Mesenchymal stem cell (in vitro differentiated cells and primary cell): ENCODE measurements around the gene ARL10.

Experiments
- DNase-seq: peaks from one replicate; pipeline ENCODE4 v3.0.0-alpha.2; 2013
- H2AFZ ChIP-seq: one replicate; pipeline ENCODE4 v1.6.1; 2013; ENCODE audit warnings: low read depth, mild to moderate bottlenecking, control low read depth, inconsistent platforms, low read length, moderate library complexity
- H2AK5ac ChIP-seq: 2 replicates; pipeline ENCODE4 v1.6.1; 2013; ENCODE audit warnings: low read length, moderate library complexity, mild to moderate bottlenecking, inconsistent platforms; ENCODE audit not compliant: severe bottlenecking
- H2BK120ac ChIP-seq: one replicate; pipeline ENCODE4 v1.6.1; 2013; ENCODE audit warnings: low read depth, mild to moderate bottlenecking, inconsistent platforms, low read length, moderate library complexity
- H2BK12ac ChIP-seq, 2 experiments: one replicate each; pipeline ENCODE4 v1.6.1; 2013; ENCODE audit warnings: inconsistent platforms in 2 of 2, low read length in 2 of 2, mild to moderate bottlenecking in 2 of 2, moderate library complexity in 2 of 2, control low read depth in 1 of 2
- H2BK15ac ChIP-seq: one replicate; pipeline ENCODE4 v1.6.1; 2013; ENCODE audit warnings: mild to moderate bottlenecking, low read depth, inconsistent platforms; ENCODE audit not compliant: poor library complexity, severe bottlenecking
- H2BK5ac ChIP-seq: 2 replicates; pipeline ENCODE4 v1.6.1; 2013; ENCODE audit warnings: low read depth, mild to moderate bottlenecking, low read length, control low read depth, inconsistent platforms; ENCODE audit not compliant: poor library complexity, severe bottlenecking
- H3K14ac ChIP-seq, 2 experiments: one replicate each; pipeline ENCODE4 v1.6.1; 2013; ENCODE audit warnings: inconsistent platforms in 2 of 2, low read length in 2 of 2, control low read depth in 1 of 2, mild to moderate bottlenecking in 1 of 2, moderate library complexity in 1 of 2
- H3K18ac ChIP-seq, 2 experiments: one replicate each; pipeline ENCODE4 v1.6.1; 2013; ENCODE audit warnings: inconsistent platforms in 2 of 2, low read length in 2 of 2, control low read depth in 1 of 2, low read depth in 1 of 2, mild to moderate bottlenecking in 1 of 2
- H3K23ac ChIP-seq, 2 experiments: one replicate each; pipeline ENCODE4 v1.6.1; 2013; ENCODE audit warnings: inconsistent platforms in 2 of 2, low read length in 2 of 2, mild to moderate bottlenecking in 2 of 2, moderate library complexity in 2 of 2, control low read depth in 1 of 2
- H3K27ac ChIP-seq: 2 replicates; pipeline ENCODE4 v1.5.1; 2013; ENCODE audit warnings: mild to moderate bottlenecking, moderate library complexity, low read length, control low read depth, inconsistent platforms; ENCODE audit not compliant: poor library complexity, severe bottlenecking
- H3K27me3 ChIP-seq, 2 experiments: 2 replicates each; pipeline versions ENCODE4 v1.6.1 to v1.7.0; 2013; ENCODE audit warnings: low read length in 2 of 2, mild to moderate bottlenecking in 2 of 2, moderate library complexity in 2 of 2, control low read depth in 1 of 2, inconsistent platforms in 1 of 2; ENCODE audit not compliant: control insufficient read depth in 1 of 2, insufficient read depth in 1 of 2
- H3K36me3 ChIP-seq, 2 experiments: 2 replicates each; pipeline versions ENCODE4 v1.6.1 to v1.7.0; 2013; ENCODE audit warnings: low read length in 2 of 2, control low read depth in 1 of 2, inconsistent platforms in 1 of 2, low read depth in 1 of 2, mild to moderate bottlenecking in 1 of 2; ENCODE audit not compliant: insufficient read depth in 2 of 2, control insufficient read depth in 1 of 2
- H3K4ac ChIP-seq, 2 experiments: one replicate each; pipeline ENCODE4 v1.6.1; 2013; ENCODE audit warnings: inconsistent platforms in 2 of 2, low read length in 2 of 2, mild to moderate bottlenecking in 2 of 2, moderate library complexity in 2 of 2, control low read depth in 1 of 2, low read depth in 1 of 2
- H3K4me1 ChIP-seq: 2 replicates; pipeline ENCODE4 v1.6.1; 2013; ENCODE audit warnings: low read depth, low read length, control low read depth; ENCODE audit not compliant: control insufficient read depth, insufficient read depth
- H3K4me2 ChIP-seq: 2 replicates; pipeline ENCODE4 v1.6.1; 2013; ENCODE audit warnings: low read length, mild to moderate bottlenecking, inconsistent platforms; ENCODE audit not compliant: poor library complexity, severe bottlenecking
- H3K4me3 ChIP-seq, 2 experiments: 2 replicates each; pipeline versions ENCODE4 v1.5.1 to v1.7.0; 2013; ENCODE audit warnings: low read length in 2 of 2, mild to moderate bottlenecking in 2 of 2, control low read depth in 1 of 2, low read depth in 1 of 2; ENCODE audit not compliant: insufficient read depth in 1 of 2
- H3K79me1 ChIP-seq: replicated peaks from 2 replicates; pipeline ENCODE4 v1.6.1; 2013; ENCODE audit warnings: mild to moderate bottlenecking, control low read depth, low read length, inconsistent platforms; ENCODE audit not compliant: poor library complexity, severe bottlenecking
- H3K9ac ChIP-seq: 2 replicates; pipeline ENCODE4 v1.7.0; 2013; ENCODE audit warnings: mild to moderate bottlenecking, low read length, moderate library complexity
- H3K9me3 ChIP-seq: 2 replicates; pipeline ENCODE4 v1.7.0; 2013; ENCODE audit warnings: mild to moderate bottlenecking, low read length; ENCODE audit not compliant: control insufficient read depth
- H4K8ac ChIP-seq: one replicate; pipeline ENCODE4 v1.6.1; 2013; ENCODE audit warnings: inconsistent platforms, mild to moderate bottlenecking, low read length, moderate library complexity
- H4K91ac ChIP-seq: one replicate; pipeline ENCODE4 v1.6.1; 2013; ENCODE audit warnings: mild to moderate bottlenecking, low read length, inconsistent platforms
- WGBS: methylation state at CpG from one replicate; pipeline ENCODE4 v1.1.7; 2013; ENCODE audit warnings: mixed read lengths; 5-methylcytosine and 5-hydroxymethylcytosine counted together

The ARL10 gene

GRCh38 chr5:176424181-176424580, 58.9 kb downstream of the ARL10 start:
- Histone ChIP-seq H3K4me2 (no peak overlapping the region), H2BK15ac (no peak overlapping the region), H3K27me3 (peaks cover 0 to 15% of the 10 kb centered on the region in 2 experiments), H3K4me3 (no peak overlapping the region), H2AFZ (no peak overlapping the region), H3K36me3 (no peaks in the 10 kb centered on the region), H3K18ac (no peak overlapping the region), H3K14ac (no peak overlapping the region), H2BK120ac (no peak overlapping the region), H2AK5ac (no peak overlapping the region), H2BK5ac (no peak overlapping the region), H3K9me3 (no peaks in the 10 kb centered on the region), H4K91ac (no peak overlapping the region), H3K9ac (no peak overlapping the region), H3K23ac (no peak overlapping the region), H4K8ac (no peak overlapping the region), H2BK12ac (no peak overlapping the region), H3K27ac (no peak overlapping the region), H3K4me1 (no peaks in the 10 kb centered on the region), H3K79me1 (no peaks in the 10 kb centered on the region), H3K4ac (no peak overlapping the region)
- DNase-seq: no peak
- 96% methylated on average over 3 of the region's 3 CpGs for WGBS

GRCh38 chr5:176425138-176425537, 59.9 kb downstream of the ARL10 start:
- no peak overlapping the region for H2BK15ac ChIP-seq
- 40% methylated on average over 1 of the region's 1 CpG for WGBS

GRCh38 chr5:176425791-176426190, 60.5 kb downstream of the ARL10 start:
- no peak overlapping the region for H4K8ac ChIP-seq
- H3K4me1 ChIP-seq: no peaks in the 10 kb centered on the region
- no peak overlapping the region for H3K4ac ChIP-seq
- no peak overlapping the region for H2BK120ac ChIP-seq
- H2AFZ ChIP-seq: no peak overlapping the region
- 100% methylated on average over 1 of the region's 1 CpG for WGBS
- no peak overlapping the region for H3K27ac ChIP-seq
- no peak overlapping the region for H3K14ac ChIP-seq
- no peaks in the 10 kb centered on the region for H3K79me1 ChIP-seq
- H3K9ac ChIP-seq: no peak overlapping the region
- H3K9me3 ChIP-seq: no peaks in the 10 kb centered on the region
- H2AK5ac ChIP-seq: no peak overlapping the region
- H3K4me2 ChIP-seq: no peak overlapping the region
- no peak overlapping the region for H2BK5ac ChIP-seq
- peaks cover 0 to 4% of the 10 kb centered on the region in 2 experiments for H3K27me3 ChIP-seq
- no peak overlapping the region for H3K23ac ChIP-seq
- H3K36me3 ChIP-seq: no peaks in the 10 kb centered on the region
- H4K91ac ChIP-seq: no peak overlapping the region
- no peak for DNase-seq
- no peak overlapping the region for H2BK15ac ChIP-seq
- H3K18ac ChIP-seq: no peak overlapping the region
- no peak overlapping the region for H2BK12ac ChIP-seq
- no peak overlapping the region for H3K4me3 ChIP-seq

More at GRCh38 chr5:176425138-176425537, 59.9 kb downstream of the ARL10 start:
- Histone ChIP-seq H2BK12ac (no peak overlapping the region), H3K27ac (no peak overlapping the region), H3K4me1 (no peaks in the 10 kb centered on the region), H3K23ac (no peak overlapping the region), H3K36me3 (no peaks in the 10 kb centered on the region), H3K79me1 (no peaks in the 10 kb centered on the region), H3K14ac (no peak overlapping the region), H4K91ac (no peak overlapping the region), H2BK120ac (no peak overlapping the region), H3K18ac (no peak overlapping the region), H2BK5ac (no peak overlapping the region), H3K4ac (no peak overlapping the region), H3K27me3 (peaks cover 0 to 11% of the 10 kb centered on the region in 2 experiments), H4K8ac (no peak overlapping the region), H3K4me3 (no peak overlapping the region), H3K9me3 (no peaks in the 10 kb centered on the region), H2AK5ac (no peak overlapping the region), H3K4me2 (no peak overlapping the region), H2AFZ (no peak overlapping the region), H3K9ac (no peak overlapping the region)
- no peak for DNase-seq

- WGBS: 86% methylated on average over 1 of the region's 1 CpG
These were observed 61.6 kb downstream of the ARL10 start for GRCh38 chr5:176426876-176427275.

More at GRCh38 chr5:176426876-176427275, 61.6 kb downstream of the ARL10 start:
- no peak overlapping the region for H3K9ac ChIP-seq
- no peak overlapping the region for H3K4me2 ChIP-seq
- DNase-seq: no peak
- H3K4me1 ChIP-seq: peaks cover under 1% of the 10 kb centered on the region
- H3K18ac ChIP-seq: no peak overlapping the region
- H2AK5ac ChIP-seq: no peak overlapping the region
- no peaks in the 10 kb centered on the region for H3K79me1 ChIP-seq
- no peaks in the 10 kb centered on the region for H3K9me3 ChIP-seq
- H4K91ac ChIP-seq: no peak overlapping the region
- H3K36me3 ChIP-seq: no peaks in the 10 kb centered on the region
- no peak overlapping the region for H2BK12ac ChIP-seq
- no peak overlapping the region for H3K23ac ChIP-seq
- no peak overlapping the region for H2AFZ ChIP-seq
- H3K4ac ChIP-seq: no peak overlapping the region
- peaks cover 0 to 4% of the 10 kb centered on the region in 2 experiments for H3K27me3 ChIP-seq
- no peak overlapping the region for H3K4me3 ChIP-seq
- H3K14ac ChIP-seq: no peak overlapping the region
- no peak overlapping the region for H4K8ac ChIP-seq
- H2BK5ac ChIP-seq: no peak overlapping the region
- no peak overlapping the region for H2BK15ac ChIP-seq
- no peak overlapping the region for H2BK120ac ChIP-seq
- no peak overlapping the region for H3K27ac ChIP-seq
